Inflammatory macrophage treated with lipopolysaccharide for 4 hours (primary cell): ENCODE data around the gene HES4.
A peak's percentile ranks its signal among the peaks of the same experiment; 100 is the strongest.

Experiments
- DNase-seq: peaks from one replicate; pipeline ENCODE4 v3.0.0-alpha.2; 2020

Gene HES4

DNA sequence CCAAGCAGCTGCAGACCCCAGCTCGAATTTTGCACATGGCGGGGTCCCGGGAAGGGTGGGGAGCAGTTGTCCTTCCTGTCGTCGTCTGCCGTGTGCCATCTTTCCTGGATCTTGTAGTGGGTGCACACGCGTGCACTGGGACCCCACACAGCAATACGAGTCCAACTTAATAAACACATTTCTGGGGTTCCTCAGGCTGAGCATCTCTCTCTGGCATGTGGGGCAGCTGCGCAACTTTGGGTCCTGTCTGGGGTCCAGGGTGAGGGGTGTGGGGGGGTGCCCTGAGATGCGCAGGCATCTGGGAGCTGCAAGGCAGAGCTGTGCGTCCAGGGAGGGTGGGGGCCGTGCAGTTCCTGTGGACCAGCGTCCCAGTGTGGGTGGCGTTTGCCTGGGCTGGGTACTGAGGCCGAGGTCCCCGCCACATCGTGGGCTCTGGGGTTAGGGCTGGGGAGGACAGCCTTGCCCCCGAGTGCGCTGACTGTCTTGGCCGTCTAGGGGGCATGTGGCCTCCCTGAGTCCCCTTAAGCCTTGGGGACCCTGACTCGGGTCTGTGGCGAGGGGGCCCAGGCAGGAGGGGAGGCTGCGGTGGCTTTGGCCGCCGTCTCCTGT is 34.3 kb downstream of the HES4 start:
- DNase-seq: no peak

DNA sequence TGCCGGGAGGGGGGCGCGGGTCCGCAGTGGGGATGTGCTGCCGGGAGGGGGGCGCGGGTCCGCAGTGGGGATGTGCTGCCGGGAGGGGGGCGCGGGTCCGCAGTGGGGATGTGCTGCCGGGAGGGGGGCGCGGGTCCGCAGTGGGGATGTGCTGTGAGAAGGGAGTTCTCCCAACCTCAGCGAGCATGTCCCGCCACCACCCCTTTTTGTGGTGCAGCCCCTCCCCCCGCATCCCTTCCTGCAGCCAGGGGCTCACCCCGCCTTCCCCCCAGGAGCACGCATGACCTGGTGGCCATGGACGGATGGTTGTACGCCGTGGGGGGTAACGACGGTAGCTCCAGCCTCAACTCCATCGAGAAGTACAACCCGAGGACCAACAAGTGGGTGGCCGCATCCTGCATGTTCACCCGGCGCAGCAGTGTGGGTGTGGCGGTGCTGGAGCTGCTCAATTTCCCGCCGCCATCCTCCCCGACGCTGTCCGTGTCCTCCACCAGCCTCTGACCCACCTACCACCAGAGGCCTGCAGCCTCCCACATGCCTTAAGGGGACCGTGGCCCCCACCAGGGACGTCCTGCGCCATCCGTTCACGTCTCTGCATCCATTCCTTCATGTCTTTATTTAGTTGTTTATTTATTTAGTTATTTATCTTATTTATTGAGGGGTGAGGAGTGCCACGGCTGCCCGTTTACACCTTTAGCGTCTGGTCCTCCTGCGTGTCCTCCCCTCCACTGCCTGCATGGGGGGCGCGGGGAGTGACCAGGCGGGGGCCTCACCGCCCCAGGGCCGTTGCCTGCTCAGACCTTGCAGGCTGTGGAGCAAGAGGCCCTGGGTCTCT is 35.0 kb downstream of the HES4 start:
- DNase-seq: no peak

DNA sequence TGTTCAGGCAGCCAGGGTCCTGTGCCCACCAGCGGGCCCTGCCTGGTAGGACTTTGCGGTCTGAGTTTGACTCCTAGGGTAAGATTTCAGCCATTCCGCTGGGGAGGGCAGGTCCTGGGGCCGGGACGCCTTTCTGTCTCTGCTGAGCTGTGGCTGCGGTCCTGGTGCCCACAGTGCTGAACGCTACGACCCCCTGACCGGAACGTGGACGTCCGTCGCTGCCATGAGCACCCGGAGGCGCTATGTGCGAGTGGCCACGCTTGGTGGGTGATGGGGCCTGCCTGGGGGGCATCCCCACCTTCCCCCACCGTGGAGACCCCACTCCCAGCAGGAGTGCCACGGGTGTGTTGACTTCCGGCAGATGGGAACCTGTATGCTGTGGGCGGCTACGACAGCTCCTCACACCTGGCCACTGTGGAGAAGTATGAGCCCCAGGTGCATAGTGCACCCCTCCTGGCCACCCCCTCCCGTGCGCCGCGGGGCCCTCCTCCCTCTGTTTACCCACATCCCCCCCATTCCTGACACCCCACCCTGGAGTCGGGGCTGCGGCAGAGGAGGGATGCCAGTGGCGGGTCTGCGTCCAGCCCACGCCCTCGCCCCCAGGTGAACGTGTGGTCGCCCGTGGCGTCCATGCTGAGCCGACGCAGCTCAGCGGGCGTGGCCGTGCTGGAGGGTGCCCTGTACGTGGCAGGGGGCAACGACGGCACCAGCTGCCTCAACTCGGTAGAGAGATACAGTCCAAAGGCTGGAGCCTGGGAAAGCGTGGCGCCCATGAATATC is 36.0 kb downstream of the HES4 start:
- DNase-seq: no peak

DNA sequence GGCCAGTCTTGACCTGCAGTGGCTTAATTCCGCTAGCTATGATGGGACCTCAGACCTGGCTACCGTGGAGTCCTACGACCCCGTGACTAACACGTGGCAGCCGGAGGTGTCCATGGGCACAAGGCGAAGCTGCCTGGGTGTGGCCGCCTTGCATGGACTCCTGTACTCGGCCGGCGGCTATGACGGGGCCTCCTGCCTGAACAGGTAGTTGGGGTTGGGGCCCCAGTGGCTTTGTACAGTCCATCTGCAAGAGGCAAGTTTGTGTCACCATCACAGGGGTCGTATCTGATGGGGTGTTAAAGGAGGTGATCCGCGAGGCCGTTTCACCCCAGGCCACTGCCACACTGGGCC is 36.6 kb downstream of the HES4 start:
- DNase-seq: no peak

DNA sequence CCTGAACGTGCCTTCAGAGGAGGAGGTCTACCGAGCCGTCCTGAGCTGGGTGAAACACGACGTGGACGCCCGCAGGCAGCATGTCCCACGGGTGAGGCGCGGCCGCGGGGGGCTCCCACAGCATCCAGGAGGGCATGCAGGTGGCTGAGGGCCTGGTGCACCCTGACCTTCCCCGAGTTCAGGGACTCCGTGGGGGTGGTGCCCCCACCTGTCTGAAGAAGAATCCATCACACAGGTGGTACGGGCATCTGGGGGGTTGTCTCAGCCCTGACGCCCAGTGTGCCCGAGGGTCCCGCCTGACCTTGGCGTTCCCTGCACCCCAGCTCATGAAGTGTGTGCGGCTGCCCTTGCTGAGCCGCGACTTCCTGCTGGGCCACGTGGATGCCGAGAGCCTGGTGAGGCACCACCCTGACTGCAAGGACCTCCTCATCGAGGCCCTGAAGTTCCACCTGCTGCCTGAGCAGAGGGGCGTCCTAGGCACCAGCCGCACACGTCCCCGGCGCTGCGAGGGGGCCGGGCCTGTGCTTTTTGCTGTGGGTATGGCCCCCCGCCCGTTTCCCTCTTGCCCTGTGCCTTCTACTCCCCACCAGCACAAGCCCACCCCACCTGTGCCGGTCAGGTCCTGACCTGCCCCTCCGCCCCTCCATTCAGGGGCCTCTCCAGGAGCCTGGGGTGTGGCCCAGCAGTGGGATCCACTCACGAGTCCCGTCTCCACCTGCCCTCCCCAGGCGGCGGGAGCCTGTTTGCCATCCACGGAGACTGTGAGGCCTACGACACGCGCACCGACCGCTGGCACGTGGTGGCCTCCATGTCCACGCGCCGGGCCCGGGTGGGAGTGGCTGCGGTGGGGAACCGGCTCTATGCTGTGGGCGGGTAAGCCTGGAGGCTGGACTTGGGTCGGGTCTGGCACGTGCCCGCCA is 37.3 kb downstream of the HES4 start:
- DNase-seq: no peak

DNA sequence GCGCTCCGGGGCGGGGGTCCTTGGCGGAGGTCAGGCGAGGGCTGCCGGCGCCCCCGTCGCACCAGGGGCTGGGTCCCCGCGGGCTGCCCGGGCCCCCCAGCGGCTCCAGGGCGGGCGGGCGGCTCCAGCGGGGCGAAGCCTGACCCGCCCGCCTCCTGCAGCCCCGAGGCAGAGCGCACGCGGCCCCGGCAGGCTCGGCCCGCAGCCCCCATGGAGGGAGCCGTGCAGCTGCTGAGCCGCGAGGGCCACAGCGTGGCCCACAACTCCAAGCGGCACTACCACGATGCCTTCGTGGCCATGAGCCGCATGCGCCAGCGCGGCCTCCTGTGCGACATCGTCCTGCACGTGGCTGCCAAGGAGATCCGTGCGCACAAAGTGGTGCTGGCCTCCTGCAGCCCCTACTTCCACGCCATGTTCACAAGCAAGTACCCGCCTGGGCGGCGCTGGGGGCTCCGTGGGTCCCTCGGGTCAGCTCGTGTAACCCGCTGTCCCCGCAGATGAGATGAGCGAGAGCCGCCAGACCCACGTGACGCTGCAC is 38.7 kb downstream of the HES4 start:
- no peak for DNase-seq

DNA sequence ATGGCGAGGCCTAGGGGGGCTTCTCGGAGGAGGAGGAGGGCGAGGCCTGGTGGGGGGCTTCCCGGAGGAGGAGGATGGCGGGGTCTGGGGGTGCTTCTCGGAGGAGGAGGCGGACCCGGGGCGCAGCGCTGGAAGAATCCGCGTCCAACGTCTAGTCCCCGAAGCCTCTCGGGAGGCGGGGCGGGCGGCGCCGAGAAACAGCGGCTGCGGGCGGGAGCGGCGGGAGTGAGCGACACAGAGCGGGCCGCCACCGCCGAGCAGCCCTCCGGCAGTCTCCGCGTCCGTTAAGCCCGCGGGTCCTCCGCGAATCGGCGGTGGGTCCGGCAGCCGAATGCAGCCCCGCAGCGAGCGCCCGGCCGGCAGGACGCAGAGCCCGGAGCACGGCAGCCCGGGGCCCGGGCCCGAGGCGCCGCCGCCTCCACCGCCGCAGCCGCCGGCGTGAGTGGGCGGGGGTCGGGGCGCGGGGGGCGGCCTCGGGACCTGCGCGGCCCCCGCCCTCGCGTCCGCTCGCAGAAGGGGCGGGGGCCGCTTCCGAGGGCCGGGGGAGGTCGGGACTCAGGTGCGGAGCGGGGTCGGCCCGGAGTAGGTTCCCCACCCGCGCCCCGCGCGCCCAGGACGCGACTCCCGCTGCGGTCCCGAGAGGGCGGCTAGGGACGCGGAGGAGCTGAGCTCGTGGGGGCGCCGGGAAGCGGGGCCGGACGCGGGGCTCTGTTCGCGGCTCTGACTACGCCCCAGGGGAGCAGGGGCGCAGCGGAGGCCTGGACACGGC is 39.4 kb downstream of the HES4 start, which contains the start of gene KLHL17:
KLHL17 (plus strand) TSS at position 222 of the 769 bp plus-strand sequence; CDS start at position 332, 110 bp downstream.
- DNase-seq: peak; percentile 70

DNA sequence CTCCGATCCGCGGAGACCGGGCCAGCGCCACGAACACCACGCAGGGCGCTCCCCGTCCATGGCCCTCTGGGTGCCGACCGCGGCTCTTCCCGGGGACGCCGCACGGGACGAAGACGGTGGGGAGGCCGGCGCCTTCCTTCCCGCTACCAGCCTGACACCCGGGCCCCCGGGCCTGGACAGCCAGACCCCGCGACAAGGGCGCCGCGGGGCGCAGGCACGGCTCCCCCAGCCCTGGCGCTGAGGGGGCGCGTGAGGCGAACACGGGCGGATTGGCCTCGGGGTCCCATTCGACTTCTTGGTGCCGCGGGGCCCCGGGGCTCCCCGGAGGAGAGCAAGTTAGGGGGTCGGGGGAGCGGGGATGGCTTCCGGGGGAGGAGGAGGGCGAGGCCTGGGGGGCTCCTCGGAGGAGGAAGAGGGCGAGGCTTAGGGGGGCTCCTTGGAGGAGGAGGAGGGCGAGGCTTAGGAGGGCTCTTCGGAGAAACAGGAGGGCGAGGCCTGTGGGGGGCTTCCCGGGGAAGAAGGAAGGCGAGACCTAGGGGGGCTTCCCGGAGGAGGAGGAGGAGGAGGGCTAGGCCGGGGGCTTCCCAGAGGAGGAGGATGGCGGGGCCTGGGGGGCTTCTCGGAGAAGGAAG is 40.0 kb downstream of the HES4 start:
- no peak for DNase-seq

DNA sequence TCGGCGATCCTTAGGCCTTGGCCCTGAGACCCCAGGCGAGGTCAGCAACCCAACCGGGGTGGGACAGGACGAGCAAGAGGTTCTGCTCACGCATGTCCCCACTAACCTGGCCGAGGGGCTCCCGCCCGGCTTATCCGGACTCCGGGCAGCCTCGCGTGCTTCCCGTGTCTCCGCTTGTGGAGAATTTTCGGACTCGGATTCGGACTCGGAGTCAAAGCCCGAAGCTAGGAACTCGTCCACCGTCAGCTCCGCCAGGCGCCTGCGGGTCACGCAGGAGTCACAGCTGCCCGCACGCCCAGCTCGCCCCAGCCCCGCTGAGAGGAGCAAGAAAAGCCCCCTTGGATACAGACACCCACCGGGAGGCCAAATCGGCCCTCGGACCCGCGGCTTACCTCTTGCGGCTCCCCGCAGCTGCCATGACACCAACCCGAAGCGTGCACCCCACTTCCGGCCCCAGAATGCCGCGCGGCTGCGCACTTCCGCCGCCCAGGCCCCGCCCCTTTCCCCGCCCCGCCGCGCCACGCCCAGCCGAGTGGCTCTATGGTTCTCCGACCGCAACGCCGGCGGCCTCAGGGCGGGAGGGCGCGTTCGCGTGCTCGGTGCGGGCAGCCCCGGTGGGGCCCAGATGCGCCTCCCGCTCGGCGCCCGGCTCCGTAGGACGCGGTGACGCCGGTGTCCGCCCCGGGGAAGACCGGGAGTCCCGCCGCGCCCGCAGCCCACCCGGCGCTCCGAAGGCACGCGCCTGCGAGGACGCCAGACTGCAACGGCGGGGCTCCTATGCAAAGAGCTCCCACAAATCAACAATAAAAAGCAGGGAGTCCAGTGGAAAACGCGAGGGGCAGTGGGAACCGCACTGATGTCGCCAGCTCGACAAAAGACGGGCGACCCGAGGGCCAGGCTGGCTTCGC is 40.8 kb downstream of the HES4 start, which contains the start of gene NOC2L:
NOC2L (minus strand) TSS at position 434 of the 908 bp plus-strand sequence; CDS start at position 418, 16 bp downstream.
- peak; percentile 88 for DNase-seq

DNA sequence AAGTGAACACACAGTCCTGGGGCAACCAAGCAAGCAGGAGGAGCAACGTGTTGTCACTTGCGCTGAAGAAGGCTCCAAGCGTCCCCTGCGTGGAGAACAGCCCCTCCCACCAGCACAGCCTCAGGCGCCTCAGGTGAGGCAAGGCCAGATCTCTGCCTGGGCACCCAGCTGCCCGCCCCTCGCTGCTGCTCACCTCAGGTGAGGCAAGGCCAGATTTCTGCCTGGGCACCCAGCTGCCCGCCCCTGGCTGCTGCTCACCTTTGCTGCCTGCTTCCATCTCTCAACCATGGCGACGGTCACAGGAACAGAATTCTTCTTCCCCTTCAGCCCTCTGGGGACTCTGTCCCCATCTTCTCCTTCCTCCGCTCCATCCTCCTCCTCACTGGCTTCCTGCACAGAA is 43.3 kb downstream of the HES4 start:
- DNase-seq: no peak

DNA sequence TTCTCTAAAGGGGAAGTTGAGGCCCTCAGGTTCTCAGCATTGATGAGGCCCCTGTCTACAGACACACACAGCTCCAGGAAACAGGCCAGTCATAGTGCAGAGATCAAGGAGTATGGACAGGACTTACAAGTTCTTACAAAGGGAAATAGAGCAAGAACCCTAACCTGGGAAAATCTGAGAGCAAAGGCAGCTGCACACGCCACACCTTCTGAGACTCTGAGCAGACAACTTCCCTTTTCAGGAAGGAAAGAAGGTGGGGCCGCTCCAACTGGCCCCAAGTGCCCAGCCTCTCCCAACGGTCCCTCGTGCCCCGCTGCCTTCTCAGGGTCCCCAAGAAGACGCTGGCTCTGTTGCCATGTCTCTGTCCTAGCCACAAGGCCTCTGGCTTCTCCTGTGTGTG is 44.4 kb downstream of the HES4 start:
- DNase-seq: no peak

DNA sequence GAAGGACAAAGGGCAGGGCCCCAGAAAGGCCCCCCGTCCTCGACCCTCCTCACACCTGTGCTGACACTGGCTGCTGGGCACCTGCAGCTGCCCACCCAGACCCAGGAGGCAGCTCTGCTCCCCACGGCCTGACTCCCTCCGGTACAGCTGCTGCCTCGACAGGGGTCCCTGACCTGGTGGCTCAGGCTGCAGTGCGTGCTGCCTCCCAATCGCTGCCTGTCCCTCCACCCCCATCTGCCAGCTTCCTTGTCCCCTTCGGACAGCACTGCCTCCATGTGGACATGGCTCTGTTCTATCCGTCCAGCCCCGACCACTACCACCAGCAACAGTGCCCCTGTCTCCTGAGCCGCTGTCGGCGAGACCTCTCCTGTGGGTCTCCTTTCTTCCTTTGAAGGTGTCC is 45.0 kb downstream of the HES4 start:
- no peak for DNase-seq

DNA sequence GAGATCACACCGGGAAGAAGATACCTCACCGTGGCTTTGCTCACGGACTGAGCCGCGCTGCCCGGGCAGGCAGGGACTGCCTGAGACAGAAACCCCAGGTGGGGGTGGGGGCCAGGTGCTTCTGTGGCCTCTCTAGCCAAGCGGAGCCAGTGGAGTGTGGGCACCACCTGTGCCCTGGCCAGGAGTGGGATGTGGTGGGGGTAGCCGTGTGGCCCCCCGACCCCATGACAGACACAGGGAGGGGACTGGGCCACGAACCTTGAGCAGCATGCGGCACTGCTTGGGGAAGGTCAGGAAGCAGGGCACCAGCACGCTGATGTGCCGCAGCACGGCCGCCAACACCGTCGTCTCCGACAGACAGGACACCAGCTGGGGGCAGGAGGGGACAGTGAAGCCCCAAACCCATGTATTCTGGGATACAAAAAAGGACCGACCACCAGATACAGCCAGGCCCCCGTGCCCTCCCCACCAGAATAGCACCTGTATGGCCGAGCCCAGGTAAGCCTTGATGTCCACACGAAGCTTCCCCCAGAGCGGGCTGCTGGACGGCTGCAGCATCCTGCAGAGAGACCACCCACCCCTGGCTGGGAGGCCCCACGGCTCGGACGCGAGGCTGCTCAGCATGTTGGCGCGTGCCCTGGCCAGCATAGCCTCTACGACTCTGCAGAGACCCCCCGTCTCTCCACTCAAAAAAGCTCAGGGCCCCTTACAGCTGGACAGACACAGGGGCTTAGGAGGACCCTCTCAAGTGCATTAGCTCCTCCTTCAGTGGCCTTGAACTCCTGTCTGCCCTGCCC is 46.2 kb downstream of the HES4 start:
- DNase-seq: no peak

DNA sequence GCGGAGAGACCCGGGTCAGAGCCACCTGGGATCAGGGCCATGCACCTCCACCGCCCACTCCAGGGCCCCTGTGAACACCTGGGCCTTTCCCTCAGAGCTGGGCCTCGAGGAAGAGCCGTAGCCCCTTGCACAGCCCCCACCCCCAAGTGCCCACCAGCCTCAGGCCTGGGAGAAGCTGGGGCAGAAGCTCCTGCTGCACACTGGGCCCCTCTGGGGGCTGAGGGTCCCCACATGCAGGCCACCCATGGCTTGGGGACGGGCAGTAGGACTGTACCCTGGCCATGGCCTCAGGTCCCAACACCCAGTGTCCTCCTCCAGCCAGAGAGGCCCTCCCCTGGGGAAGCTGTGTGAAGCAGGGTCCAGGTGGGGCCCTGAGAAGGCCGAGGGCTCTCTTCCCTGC is 47.3 kb downstream of the HES4 start:
- DNase-seq: no peak

DNA sequence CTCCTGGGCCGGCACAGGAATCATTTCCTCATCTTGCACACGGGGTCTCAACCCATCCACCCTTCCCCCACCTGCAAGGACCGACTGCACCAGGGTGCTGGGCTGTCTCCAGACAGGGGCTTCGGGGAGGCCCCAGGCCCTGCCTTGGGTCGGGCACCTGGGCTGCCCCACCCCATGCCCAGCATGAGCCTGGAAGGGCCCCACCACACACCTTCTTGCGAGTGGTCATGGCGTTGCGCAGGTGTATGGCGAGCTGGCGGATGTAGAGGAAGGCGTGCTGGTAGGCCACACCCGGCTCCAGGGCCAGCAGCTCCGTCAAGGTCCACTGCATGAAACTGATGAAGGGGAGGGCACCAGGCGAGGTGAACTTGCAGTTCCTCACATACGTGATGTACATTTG is 47.7 kb downstream of the HES4 start:
- DNase-seq: no peak

DNA sequence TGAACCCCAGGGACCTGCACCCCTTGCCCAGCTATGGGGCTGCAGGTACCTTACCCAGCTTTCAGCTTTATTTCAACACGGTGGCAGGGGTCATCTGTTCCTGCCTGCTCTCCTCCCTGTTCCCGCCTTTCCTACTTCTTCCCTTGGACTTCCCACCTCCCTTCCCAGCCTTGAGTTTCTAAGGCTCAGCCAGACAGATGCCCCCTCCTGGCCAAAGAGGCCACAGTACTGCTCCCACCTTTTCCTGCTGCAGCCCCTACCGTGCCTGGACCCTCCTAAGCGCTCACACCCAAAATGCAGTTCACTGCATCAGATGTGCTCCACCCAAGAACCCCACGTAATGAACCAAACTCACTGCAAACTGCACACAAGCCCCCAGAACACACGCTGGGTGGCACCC is 48.5 kb downstream of the HES4 start:
- no peak for DNase-seq

DNA sequence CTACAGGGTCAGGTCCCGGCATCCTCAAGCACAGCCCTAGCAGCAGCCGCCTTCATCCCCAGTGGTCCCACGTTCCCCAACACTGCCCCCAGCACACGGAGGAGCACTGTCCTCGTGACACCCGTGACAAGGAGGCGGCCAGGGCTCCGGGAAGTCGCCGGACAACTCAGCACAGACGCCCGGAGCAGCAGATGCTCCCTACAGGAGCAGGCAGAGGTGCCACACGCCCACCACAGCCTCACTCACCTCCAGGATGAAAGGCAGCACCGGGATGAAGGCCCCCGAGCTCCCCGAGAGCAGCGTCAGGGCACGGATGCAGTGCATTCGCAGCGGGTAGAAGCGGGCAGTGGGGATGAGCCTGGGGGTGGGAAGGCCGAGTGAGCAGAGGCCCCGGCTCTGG is 49.0 kb downstream of the HES4 start:
- DNase-seq: no peak

DNA sequence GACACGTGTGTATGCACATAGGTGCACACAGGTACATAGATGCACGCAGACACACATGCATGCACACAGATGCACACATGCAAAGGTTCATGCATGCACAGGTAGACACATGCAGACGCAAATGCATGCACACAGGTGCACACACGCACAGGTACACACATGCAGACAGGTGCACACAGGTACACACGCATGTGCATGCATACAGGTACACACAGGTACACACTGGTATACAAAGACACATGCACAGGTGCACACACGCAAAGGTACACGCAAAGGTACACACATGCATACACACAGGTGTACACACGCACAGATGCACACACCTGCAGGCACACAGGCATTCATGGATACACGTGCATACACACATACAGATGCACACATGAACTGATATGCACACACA is 49.6 kb downstream of the HES4 start:
- DNase-seq: no peak
